Measurements from ENCODE around the gene SLC16A13.

- TF ChIP-seq, protein P1, sequence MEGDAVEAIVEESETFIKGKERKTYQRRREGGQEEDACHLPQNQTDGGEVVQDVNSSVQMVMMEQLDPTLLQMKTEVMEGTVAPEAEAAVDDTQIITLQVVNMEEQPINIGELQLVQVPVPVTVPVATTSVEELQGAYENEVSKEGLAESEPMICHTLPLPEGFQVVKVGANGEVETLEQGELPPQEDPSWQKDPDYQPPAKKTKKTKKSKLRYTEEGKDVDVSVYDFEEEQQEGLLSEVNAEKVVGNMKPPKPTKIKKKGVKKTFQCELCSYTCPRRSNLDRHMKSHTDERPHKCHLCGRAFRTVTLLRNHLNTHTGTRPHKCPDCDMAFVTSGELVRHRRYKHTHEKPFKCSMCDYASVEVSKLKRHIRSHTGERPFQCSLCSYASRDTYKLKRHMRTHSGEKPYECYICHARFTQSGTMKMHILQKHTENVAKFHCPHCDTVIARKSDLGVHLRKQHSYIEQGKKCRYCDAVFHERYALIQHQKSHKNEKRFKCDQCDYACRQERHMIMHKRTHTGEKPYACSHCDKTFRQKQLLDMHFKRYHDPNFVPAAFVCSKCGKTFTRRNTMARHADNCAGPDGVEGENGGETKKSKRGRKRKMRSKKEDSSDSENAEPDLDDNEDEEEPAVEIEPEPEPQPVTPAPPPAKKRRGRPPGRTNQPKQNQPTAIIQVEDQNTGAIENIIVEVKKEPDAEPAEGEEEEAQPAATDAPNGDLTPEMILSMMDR (IDR thresholded peaks at IDR 0.05), result no peak
- TF ChIP-seq EP300 (IDR thresholded peaks at IDR 0.05), result no peak
- no peak for TF ChIP-seq POLR2A (IDR thresholded peaks at IDR 0.05)
Observed at GRCh38 chr17:7029096-7029495, 6.7 kb upstream of the SLC16A13 start.

Data from upper lobe of left lung (tissue), 4 donors.